K562 (cell line): ENCODE measurements around the gene SVOP. TPM values are rescaled to one million over a fixed set of nuclear protein-coding genes. Genes with fewer than 3 reads are reported as not detected.

Source experiments
- ATF1 ChIP-seq, 2 experiments: fragments of 450-650 bp in 1 of 2; IDR thresholded peaks; 2 replicates each; pipeline ENCODE4 v1.6.1; 2016; ENCODE audit warnings: missing compliant biosample characterization in 1 of 2, missing genetic modification characterization in 1 of 2
- BRD4 ChIP-seq: fragments of 200-600 bp; sonication (generic); IDR thresholded peaks from 2 replicates; pipeline ENCODE4 v1.6.1; 2017; ENCODE audit warnings: inconsistent platforms
- BRD9 ChIP-seq: fragments of 450-650 bp; IDR thresholded peaks from 2 replicates; pipeline ENCODE4 v1.6.1; 2018; ENCODE audit warnings: low read depth; ENCODE audit not compliant: partially characterized antibody
- CBX1 ChIP-seq: sonication (generic); IDR thresholded peaks from 2 replicates; pipeline ENCODE4 v1.6.1; 2016; ENCODE audit warnings: antibody characterized with exemption, low read depth, mild to moderate bottlenecking
- CEBPB ChIP-seq: fragments of 450-650 bp; IDR thresholded peaks from 2 replicates; pipeline ENCODE4 v1.6.1; 2016; ENCODE audit warnings: missing genetic modification characterization, missing compliant biosample characterization
- CHD2 ChIP-seq: IDR thresholded peaks from 2 replicates; pipeline ENCODE4 v1.6.1; 2011; ENCODE audit warnings: low read depth, low read length
- E2F4 ChIP-seq: sonication (generic); formaldehyde crosslinking; IDR thresholded peaks from 2 replicates; pipeline ENCODE4 v1.8.0; 2022; ENCODE audit warnings: mild to moderate bottlenecking, low read depth, missing genetic modification reagents
- EGR1 ChIP-seq: fragments of 450-650 bp; conservative IDR thresholded peaks from 2 replicates; pipeline ENCODE4 v1.6.1; 2017; ENCODE audit warnings: mild to moderate bottlenecking
- EHMT2 ChIP-seq: fragments of 450-650 bp; IDR thresholded peaks from 2 replicates; pipeline ENCODE4 v1.6.1; 2018; ENCODE audit warnings: antibody characterized with exemption
- EZH2 ChIP-seq: IDR thresholded peaks from 2 replicates; pipeline ENCODE4 v1.6.1; 2012; ENCODE audit warnings: low read depth, mild to moderate bottlenecking, inconsistent platforms, low read length, borderline replicate concordance
- KLF16 ChIP-seq: IDR thresholded peaks from 2 replicates; pipeline ENCODE4 v1.6.1; 2016; ENCODE audit warnings: antibody characterized with exemption
- MAX ChIP-seq: sonication (generic); formaldehyde crosslinking; IDR thresholded peaks from 2 replicates; pipeline ENCODE4 v1.9.0; 2022; ENCODE audit warnings: mild to moderate bottlenecking, missing genetic modification reagents
- MTA3 ChIP-seq: fragments of 450-650 bp; formaldehyde crosslinking; IDR thresholded peaks from 2 replicates; pipeline ENCODE4 v1.6.1; 2017; ENCODE audit warnings: mild to moderate bottlenecking, borderline replicate concordance
- RNF219 ChIP-seq: fragments of 250-450 bp; sonication (Bioruptor Pico); IDR thresholded peaks from 2 replicates; pipeline ENCODE4 v1.5.0; 2022; ENCODE audit warnings: mild to moderate bottlenecking
- SMC3 ChIP-seq: conservative IDR thresholded peaks from 2 replicates; pipeline ENCODE4 v1.6.1; 2011; ENCODE audit warnings: low read depth, low read length, improper control_type of control experiment; ENCODE audit not compliant: insufficient read depth
- SNAPC5 ChIP-seq: fragments of 250-450 bp; sonication (Bioruptor Pico); IDR thresholded peaks from 2 replicates; pipeline ENCODE4 v1.8.0; 2021; ENCODE audit warnings: moderate library complexity, mild to moderate bottlenecking, inconsistent platforms
- STAT5B ChIP-seq: fragments of 250-450 bp; sonication (Bioruptor Pico); IDR thresholded peaks from 2 replicates; pipeline ENCODE4 v1.8.0; 2021; ENCODE audit warnings: mild to moderate bottlenecking, inconsistent platforms
- THRAP3 ChIP-seq: fragments of 450-650 bp; IDR thresholded peaks from 2 replicates; pipeline ENCODE4 v1.6.1; 2016; ENCODE audit warnings: mild to moderate bottlenecking, inconsistent platforms, borderline replicate concordance
- ZKSCAN1 ChIP-seq: fragments of 150-350 bp; IDR thresholded peaks from 2 replicates; pipeline ENCODE4 v1.6.1; 2016; ENCODE audit warnings: low read depth, low read length
- ZNF41 ChIP-seq: fragments of 250-450 bp; sonication (Bioruptor Pico); conservative IDR thresholded peaks from 2 replicates; pipeline ENCODE4 v1.4.0; 2020; ENCODE audit warnings: mild to moderate bottlenecking
- polyA plus RNA-seq, 8 experiments: library from polyadenylated mRNA; depleted of rRNA in 4 of 8; stranded (reverse) in 5 of 8; unstranded in 3 of 8; fragments of >200 nt; fragmentation: Nextera tagmentation in 2 of 8; fragmentation: Illumina TruSeq in 1 of 8; extraction: Ambion mirVana in 2 of 8; extraction: Trizol in 1 of 8; gene quantifications; 2 replicates each; pipeline versions ENCODE4 v1.2.1 to v1.2.3, GENCODE V29; 2011 to 2014; ENCODE audit warnings: inconsistent platforms in 1 of 8, missing spikeins in 1 of 8
- total RNA-seq, 7 experiments: library from RNA; depleted of rRNA in 6 of 7; stranded (reverse); fragments of >200 nt in 6 of 7; fragmentation: Illumina TruSeq in 2 of 7; extraction: Trizol in 2 of 7; gene quantifications; 2 replicates each; pipeline versions ENCODE4 v1.2.1 to v1.2.3, GENCODE V29; 2011 to 2021; ENCODE audit warnings: low replicate concordance in 1 of 7
- TF ChIP-seq, protein P1 (sequence below): fragments of 250-450 bp; sonication (Bioruptor Pico); IDR thresholded peaks from 2 replicates; pipeline ENCODE4 v1.8.0; 2022; ENCODE audit warnings: inconsistent platforms, mild to moderate bottlenecking, moderate library complexity, borderline replicate concordance

SVOP gene
- total and polyA plus RNA-seq, 9 of the 15 experiments (the other 6 are each of a cell fraction or from before 2014, with no cell fraction given): 0.01 to 0.09 (median 0.06) TPM; not detected in 1

- no peak for TF ChIP-seq RNF219
- TF ChIP-seq ZNF41 (CRISPR knock-in tag): no peak
- TF ChIP-seq CHD2: no peak
- no peak for TF ChIP-seq MTA3
- TF ChIP-seq SMC3: no peak
- TF ChIP-seq BRD9: no peak
- TF ChIP-seq STAT5B (CRISPR knock-in tag): no peak
- TF ChIP-seq CBX1: no peak
- no peak for TF ChIP-seq THRAP3
- no peak for TF ChIP-seq ZKSCAN1
- peak; percentile 16; the same call in 1 of the 2 replicates for TF ChIP-seq MAX
- TF ChIP-seq KLF16: no peak
- TF ChIP-seq, protein P1, sequence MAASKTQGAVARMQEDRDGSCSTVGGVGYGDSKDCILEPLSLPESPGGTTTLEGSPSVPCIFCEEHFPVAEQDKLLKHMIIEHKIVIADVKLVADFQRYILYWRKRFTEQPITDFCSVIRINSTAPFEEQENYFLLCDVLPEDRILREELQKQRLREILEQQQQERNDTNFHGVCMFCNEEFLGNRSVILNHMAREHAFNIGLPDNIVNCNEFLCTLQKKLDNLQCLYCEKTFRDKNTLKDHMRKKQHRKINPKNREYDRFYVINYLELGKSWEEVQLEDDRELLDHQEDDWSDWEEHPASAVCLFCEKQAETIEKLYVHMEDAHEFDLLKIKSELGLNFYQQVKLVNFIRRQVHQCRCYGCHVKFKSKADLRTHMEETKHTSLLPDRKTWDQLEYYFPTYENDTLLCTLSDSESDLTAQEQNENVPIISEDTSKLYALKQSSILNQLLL (CRISPR knock-in tag): no peak
- TF ChIP-seq E2F4 (CRISPR knock-in tag): no peak
- TF ChIP-seq EGR1: no peak
- TF ChIP-seq SNAPC5 (CRISPR knock-in tag): no peak
- no peak for TF ChIP-seq EZH2
- 0 out of 2 replicates have a peak, but pooled peaks have one; percentile 5 for TF ChIP-seq CEBPB
- TF ChIP-seq EHMT2: 0 out of 2 replicates have a peak, but pooled peaks have one; percentile 9
- TF ChIP-seq ATF1 (CRISPR knock-in tag; IDR thresholded peaks at IDR 0.05): no peak
- TF ChIP-seq ATF1 (tag; IDR thresholded peaks at IDR 0.05): peak; percentile 5; the same call in 1 of the 2 replicates
- no peak for TF ChIP-seq BRD4
Measured at GRCh38 chr12:108983227-108983626, 37.6 kb downstream of the SVOP start (continued).
